ENCODE results near the gene CRABP2. TPM values are rescaled to one million over a fixed set of nuclear protein-coding genes. Genes with fewer than 3 reads are reported as not detected.

Gene CRABP2
- total RNA-seq, 1 experiment from 2014 or later, result 209 TPM

DNA sequence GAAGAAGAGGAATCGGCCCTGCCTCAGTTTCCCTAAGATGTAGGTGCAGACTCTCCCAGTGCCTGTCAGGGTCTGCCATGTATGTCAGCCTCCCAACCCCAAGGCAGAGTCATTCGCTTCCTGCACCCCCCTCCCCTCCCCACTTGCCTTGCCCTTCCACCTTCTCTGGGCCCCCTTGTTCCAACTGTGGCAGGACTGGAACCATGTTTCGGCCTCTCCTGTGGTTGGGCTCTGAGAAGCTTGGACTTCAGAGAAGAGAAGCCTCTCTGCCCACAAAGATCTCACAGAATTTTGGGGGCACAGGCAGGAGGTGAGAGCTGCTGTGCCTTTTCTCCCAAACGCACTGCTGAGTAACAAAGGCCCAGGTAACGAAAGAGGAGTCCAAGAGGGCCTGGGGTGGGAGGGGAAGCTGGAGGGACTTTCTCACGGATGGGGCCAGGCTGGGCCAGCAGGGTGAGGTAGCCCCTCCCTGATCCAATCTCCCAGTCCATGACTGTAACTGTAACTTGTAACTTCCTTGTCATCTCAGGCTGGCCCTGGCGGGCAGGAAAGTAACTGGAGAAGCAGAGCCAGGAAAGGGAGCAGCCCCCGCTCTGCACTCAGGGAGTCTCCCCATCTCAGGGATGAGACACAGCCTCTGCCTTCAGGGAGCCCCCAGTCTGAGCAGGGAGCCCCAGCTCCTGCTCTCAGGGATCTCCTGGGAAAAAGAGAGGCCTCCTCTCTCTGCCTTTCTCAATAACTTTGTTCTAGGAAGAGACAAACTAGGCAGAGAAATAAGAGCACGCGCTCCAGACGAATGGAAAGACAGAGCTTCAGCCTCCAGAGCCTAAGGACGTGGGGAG, 11.3 kb downstream of the CRABP2 start (continued):
- TF ChIP-seq EZH2phosphoT487 (IDR thresholded peaks at IDR 0.05; ENCODE audit: borderline replicate concordance) (no peak), EZH2 (IDR thresholded peaks at IDR 0.05) (no peak)

DNA sequence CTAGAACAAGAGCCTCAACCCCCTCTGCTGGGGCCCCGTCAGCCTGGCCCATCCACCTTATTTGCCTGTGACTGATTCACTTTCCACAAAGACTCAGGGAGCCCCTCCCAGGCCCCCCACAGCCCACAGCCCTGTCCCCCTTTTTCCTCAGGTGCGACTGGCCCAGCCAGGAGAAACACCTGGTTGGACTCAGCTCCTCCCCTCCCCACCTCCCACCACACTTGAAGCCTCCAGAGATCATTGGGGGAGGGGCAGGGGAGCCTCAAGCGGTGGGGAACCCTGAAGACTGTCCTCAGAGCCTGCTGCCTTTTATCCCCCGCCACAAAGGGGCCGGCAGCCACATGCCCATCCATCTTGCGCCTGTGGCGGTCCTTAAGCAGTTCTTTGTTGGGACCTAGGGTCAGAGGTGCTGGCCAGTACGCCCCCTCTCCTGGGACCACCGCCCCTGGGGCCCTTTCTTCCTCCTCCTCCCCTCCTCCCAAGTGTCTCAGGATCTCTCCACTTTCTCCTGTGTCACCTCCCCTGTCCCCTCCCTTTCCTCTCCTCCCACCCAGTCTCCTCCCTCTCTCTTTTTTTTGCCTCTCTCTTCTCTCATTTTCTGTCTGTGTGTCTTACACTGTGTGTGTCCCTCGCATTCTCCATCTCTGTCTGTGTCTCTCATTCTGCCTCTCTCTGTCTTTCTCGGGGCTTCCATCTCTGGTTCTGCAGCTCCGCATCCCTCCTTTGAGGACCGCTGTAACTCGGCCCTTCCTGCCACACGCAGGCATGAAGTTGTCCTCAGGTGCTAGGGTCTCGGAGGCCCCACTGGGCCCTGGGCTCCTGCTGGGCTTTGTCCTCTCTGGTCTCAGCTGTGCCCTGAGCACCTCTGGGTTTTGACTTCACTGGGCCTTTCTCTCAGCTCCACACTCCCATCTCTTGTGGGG, 12.2 kb downstream of the CRABP2 start:
- DNase-seq (ENCODE audit: low read depth, low spot score) (no peak), ATAC-seq (peak; percentile 55)
- Histone ChIP-seq H3K4me3 (replicated peaks in 1 of 2; ENCODE audit: low read depth in 1 of 2, low read length in 2 of 2) (peak overlapping the region; percentile 7 to 37; a peak in 3 of 4 replicates), H3K79me2 (ENCODE audit: insufficient read depth, low read length) (no peaks in the 10 kb centered on the region), H3K9me2 (ENCODE audit: insufficient read depth) (no peaks in the 10 kb centered on the region), H3K27ac (ENCODE audit: low read depth, low read length) (peak overlapping the region; percentile 72), H3K4me2 (ENCODE audit: low read length) (peak overlapping the region; percentile 84), H2AFZ (ENCODE audit: low read depth, low read length, poor library complexity, severe bottlenecking) (no peak overlapping the region), H3K27me3 (ENCODE audit: insufficient read depth, low read length) (no peaks in the 10 kb centered on the region), H4K20me1 (ENCODE audit: insufficient read depth) (no peaks in the 10 kb centered on the region), H3K4me1 (ENCODE audit: control insufficient read depth in 1 of 2, insufficient read depth in 2 of 2, low read length in 2 of 2) (peaks cover 55 to 66% of the 10 kb centered on the region in 2 experiments), H3K9ac (ENCODE audit: low read length) (peak overlapping the region; percentile 55), H3K9me3 (ENCODE audit: control insufficient read depth in 1 of 2, insufficient read depth in 1 of 2, low read depth in 1 of 2, low read length in 2 of 2) (no peaks in the 10 kb centered on the region), H3K36me3 (ENCODE audit: control insufficient read depth in 1 of 2, insufficient read depth in 2 of 2, low read length in 2 of 2) (no peaks in the 10 kb centered on the region)
- POLR2A ChIA-PET, result interaction anchor here (4.1 kb wide), 1 partner anchor 11 kb away, joined by 36 read pairs; the partner anchor contains the start of gene CRABP2
- RAD21 ChIA-PET (ENCODE audit: low non-redundant PET in 1 of 2, low total read pairs in 2 of 2, uncharacterized antibody in 2 of 2, unreplicated experiment in 2 of 2), result interaction anchor here in 1 of 2 experiments (0.7 kb wide), 1 partner anchor 13 kb away, joined by 4 read pairs; the partner anchor contains the start of gene CRABP2
- intact Hi-C loops (cut with micrococcal nuclease), result no loop called here
- no TSS peak for BruUV-seq (replicated peaks)
- CTCF ChIA-PET, result interaction anchor here (0.6 to 10.0 kb wide), 4 partner anchors 11 to 197 kb away, joined by 3 to 508 read pairs (median 178); partner anchors contain the start of genes CRABP2, ISG20L2 and METTL25B
- TF ChIP-seq CEBPB (IDR thresholded peaks at IDR 0.05; ENCODE audit: low read depth) (no peak), TCF7L2 (IDR thresholded peaks at IDR 0.05; ENCODE audit: borderline replicate concordance, extremely low read depth, insufficient read depth, insufficient read length) (peak; percentile 91), ZNF274 (IDR thresholded peaks at IDR 0.05; ENCODE audit: low read depth, low read length) (no peak), POLR2AphosphoS5 (IDR thresholded peaks at IDR 0.05; ENCODE audit: low read depth, low read length) (peak; percentile 50)
- TF ChIP-seq, protein P1, sequence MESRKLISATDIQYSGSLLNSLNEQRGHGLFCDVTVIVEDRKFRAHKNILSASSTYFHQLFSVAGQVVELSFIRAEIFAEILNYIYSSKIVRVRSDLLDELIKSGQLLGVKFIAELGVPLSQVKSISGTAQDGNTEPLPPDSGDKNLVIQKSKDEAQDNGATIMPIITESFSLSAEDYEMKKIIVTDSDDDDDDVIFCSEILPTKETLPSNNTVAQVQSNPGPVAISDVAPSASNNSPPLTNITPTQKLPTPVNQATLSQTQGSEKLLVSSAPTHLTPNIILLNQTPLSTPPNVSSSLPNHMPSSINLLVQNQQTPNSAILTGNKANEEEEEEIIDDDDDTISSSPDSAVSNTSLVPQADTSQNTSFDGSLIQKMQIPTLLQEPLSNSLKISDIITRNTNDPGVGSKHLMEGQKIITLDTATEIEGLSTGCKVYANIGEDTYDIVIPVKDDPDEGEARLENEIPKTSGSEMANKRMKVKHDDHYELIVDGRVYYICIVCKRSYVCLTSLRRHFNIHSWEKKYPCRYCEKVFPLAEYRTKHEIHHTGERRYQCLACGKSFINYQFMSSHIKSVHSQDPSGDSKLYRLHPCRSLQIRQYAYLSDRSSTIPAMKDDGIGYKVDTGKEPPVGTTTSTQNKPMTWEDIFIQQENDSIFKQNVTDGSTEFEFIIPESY (IDR thresholded peaks at IDR 0.05; ENCODE audit: extremely low read depth, insufficient replicate concordance, low read length), result no peak
- TF ChIP-seq, protein P2, sequence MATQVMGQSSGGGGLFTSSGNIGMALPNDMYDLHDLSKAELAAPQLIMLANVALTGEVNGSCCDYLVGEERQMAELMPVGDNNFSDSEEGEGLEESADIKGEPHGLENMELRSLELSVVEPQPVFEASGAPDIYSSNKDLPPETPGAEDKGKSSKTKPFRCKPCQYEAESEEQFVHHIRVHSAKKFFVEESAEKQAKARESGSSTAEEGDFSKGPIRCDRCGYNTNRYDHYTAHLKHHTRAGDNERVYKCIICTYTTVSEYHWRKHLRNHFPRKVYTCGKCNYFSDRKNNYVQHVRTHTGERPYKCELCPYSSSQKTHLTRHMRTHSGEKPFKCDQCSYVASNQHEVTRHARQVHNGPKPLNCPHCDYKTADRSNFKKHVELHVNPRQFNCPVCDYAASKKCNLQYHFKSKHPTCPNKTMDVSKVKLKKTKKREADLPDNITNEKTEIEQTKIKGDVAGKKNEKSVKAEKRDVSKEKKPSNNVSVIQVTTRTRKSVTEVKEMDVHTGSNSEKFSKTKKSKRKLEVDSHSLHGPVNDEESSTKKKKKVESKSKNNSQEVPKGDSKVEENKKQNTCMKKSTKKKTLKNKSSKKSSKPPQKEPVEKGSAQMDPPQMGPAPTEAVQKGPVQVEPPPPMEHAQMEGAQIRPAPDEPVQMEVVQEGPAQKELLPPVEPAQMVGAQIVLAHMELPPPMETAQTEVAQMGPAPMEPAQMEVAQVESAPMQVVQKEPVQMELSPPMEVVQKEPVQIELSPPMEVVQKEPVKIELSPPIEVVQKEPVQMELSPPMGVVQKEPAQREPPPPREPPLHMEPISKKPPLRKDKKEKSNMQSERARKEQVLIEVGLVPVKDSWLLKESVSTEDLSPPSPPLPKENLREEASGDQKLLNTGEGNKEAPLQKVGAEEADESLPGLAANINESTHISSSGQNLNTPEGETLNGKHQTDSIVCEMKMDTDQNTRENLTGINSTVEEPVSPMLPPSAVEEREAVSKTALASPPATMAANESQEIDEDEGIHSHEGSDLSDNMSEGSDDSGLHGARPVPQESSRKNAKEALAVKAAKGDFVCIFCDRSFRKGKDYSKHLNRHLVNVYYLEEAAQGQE (IDR thresholded peaks at IDR 0.05; ENCODE audit: low read depth), result no peak

All from HCT116 (cell line).